Measurements from ENCODE around the gene DTL.

The DTL gene

GRCh38 chr1:212007178-212007577 lies 28.4 kb upstream of the DTL start:
- TF ChIP-seq CTCF (conservative IDR thresholded peaks at IDR 0.05; ENCODE audit: control insufficient read depth, insufficient read depth, low read depth, low read length), result no peak
- no peak overlapping the region for H3K4me3 ChIP-seq (ENCODE audit: control insufficient read depth, low read depth, low read length)
- DNase-seq (ENCODE audit: low read depth), result no peak

DNA sequence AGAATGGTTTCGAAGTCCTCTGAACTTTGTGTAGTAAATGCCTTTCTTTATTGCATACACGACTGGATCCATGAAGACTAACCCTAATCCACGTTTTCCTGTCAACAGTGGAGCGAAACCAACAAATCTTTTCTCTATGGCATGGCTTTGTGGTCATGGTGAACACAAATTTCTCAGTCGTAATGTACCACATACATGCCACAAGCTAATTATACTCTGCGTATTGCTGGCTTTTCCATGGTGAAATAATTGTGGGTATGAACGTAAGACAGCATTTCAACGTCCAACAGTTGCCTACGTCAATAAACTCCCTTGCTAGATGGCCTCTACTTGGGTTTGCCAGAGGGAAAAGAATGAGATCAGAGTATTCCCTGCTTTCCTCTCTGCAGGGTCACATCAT lies 27.7 kb upstream of the DTL start:
- H3K4me3 ChIP-seq (ENCODE audit: control insufficient read depth, low read depth, low read length), result no peak overlapping the region
- no peak for TF ChIP-seq CTCF (conservative IDR thresholded peaks at IDR 0.05; ENCODE audit: control insufficient read depth, insufficient read depth, low read depth, low read length)
- no peak for DNase-seq (ENCODE audit: low read depth)

DNA sequence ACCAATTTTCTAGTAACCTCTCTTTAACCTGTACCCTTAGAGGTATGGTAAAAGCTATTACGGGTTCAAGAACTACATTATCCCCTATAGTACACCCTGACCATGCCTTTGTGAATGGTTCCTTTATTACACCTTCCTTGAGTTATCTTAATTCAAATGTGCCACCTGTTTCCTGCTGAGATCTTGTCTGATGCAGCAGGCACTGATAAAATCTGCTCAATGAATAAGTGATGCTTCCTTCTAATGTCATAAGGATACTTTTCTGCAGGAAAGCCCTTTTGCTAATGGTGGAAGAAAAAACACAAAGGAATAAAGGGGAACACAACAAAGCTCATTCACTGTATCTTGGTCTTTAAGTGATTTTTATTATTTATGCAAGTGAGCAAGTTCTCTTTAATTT lies 26.0 kb upstream of the DTL start:
- no peak overlapping the region for H3K4me3 ChIP-seq (ENCODE audit: control insufficient read depth, low read depth, low read length)
- no peak for DNase-seq (ENCODE audit: low read depth)
- no peak for TF ChIP-seq CTCF (conservative IDR thresholded peaks at IDR 0.05; ENCODE audit: control insufficient read depth, insufficient read depth, low read depth, low read length)

DNA sequence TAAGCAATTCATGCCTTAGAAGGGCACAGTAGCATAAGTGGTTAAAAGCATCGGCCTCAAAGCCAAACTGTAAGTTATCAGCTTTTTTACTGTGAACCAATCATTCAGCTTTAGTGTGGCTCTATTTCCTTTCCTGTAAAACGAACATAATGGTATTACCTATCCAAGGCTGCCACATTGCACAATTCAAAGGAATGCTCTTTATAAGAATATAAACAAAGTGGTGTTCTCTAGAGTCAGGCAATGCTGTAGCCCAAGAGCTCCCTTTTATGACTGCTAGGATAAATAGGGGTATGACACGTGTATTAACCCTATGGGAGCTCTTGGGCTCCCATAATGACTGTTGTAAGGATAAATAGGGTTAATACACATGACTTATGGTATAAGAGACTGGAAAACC lies 25.5 kb upstream of the DTL start:
- no peak overlapping the region for H3K4me3 ChIP-seq (ENCODE audit: control insufficient read depth, low read depth, low read length)
- DNase-seq (ENCODE audit: low read depth), result no peak
- no peak for TF ChIP-seq CTCF (conservative IDR thresholded peaks at IDR 0.05; ENCODE audit: control insufficient read depth, insufficient read depth, low read depth, low read length)

DNA sequence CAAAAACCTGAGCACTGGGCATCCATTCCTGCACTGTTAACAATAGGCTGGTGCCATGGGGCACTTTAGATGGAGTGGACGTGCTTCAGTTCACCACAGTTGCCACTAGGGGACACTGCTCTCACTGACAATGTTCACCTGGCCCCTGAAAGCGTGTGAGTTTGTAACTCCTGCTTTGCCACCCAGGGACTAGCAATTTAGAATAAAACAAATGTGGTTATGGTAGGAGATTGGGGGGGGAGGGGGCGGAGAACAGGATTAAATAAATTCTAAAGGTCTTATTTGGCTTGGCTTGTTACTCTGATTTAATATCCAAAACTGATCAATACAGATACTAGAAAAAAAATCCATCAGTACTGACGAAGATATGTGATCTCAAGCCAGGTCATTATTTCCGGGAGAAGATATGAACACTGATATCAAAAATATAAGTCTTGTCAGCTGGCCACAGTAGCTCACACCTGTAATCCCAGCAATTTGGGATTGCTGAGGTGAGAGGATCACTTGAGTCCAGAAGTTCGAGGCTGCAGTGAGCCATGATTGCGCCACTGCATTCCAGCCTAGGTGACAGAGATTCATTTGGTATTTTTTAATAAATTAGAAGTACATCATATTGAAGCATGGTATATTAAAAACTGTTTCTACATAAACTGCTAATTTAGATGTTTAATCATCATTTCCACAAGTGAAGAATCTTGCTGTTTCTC lies 23.4 kb upstream of the DTL start:
- H3K4me3 ChIP-seq (ENCODE audit: control insufficient read depth, low read depth, low read length), result no peak overlapping the region
- TF ChIP-seq CTCF (conservative IDR thresholded peaks at IDR 0.05; ENCODE audit: control insufficient read depth, insufficient read depth, low read depth, low read length), result peak; percentile 99
- DNase-seq (ENCODE audit: low read depth), result peak; percentile 75

- TF ChIP-seq CTCF (conservative IDR thresholded peaks at IDR 0.05; ENCODE audit: control insufficient read depth, insufficient read depth, low read depth, low read length), result no peak
- no peak overlapping the region for H3K4me3 ChIP-seq (ENCODE audit: control insufficient read depth, low read depth, low read length)
- no peak for DNase-seq (ENCODE audit: low read depth)
These were observed 21.9 kb upstream of the DTL start for GRCh38 chr1:212013672-212014071.

DNA sequence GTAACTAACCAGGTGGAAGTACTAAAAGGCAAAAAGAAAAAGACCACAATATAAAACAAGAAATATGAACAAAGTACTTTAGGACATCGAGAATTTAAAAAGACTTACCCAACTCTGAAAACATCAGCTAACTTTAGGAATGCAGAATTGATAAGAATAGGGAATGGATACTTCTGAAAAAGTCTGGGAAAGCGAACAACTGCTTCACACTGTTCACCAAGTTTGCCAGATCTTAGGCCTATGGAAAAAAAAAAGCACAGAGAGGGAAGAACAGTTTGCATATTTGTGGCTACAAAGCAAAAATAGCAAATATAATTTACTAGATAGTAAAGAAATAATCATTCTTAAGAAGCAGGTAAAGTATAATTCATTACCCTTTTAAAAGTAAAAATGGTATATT lies 14.6 kb upstream of the DTL start:
- H3K4me3 ChIP-seq (ENCODE audit: control insufficient read depth, low read depth, low read length), result no peak overlapping the region
- TF ChIP-seq CTCF (conservative IDR thresholded peaks at IDR 0.05; ENCODE audit: control insufficient read depth, insufficient read depth, low read depth, low read length), result no peak
- no peak for DNase-seq (ENCODE audit: low read depth)
